HFF-Myc (cell line): ENCODE data around the gene PHC1.
A peak's percentile ranks its signal among the peaks of the same experiment; 100 is the strongest.

ENCODE experiments used
- DNase-seq: peaks from one replicate; pipeline ENCODE4 v3.0.0-alpha.2; 2011; ENCODE audit warnings: low read depth; ENCODE audit errors: extremely low read depth
- H3K4me3 ChIP-seq: replicated peaks from 2 replicates; pipeline ENCODE4 v1.5.1; 2011; ENCODE audit warnings: low read depth, mild to moderate bottlenecking, control low read depth, low read length
- TF ChIP-seq, protein P1 (sequence below): IDR thresholded peaks from 2 replicates; pipeline ENCODE4 v1.5.1; 2012; ENCODE audit warnings: mild to moderate bottlenecking, low read depth, low read length, control low read depth; ENCODE audit errors: missing control alignments

PHC1 gene

DNA sequence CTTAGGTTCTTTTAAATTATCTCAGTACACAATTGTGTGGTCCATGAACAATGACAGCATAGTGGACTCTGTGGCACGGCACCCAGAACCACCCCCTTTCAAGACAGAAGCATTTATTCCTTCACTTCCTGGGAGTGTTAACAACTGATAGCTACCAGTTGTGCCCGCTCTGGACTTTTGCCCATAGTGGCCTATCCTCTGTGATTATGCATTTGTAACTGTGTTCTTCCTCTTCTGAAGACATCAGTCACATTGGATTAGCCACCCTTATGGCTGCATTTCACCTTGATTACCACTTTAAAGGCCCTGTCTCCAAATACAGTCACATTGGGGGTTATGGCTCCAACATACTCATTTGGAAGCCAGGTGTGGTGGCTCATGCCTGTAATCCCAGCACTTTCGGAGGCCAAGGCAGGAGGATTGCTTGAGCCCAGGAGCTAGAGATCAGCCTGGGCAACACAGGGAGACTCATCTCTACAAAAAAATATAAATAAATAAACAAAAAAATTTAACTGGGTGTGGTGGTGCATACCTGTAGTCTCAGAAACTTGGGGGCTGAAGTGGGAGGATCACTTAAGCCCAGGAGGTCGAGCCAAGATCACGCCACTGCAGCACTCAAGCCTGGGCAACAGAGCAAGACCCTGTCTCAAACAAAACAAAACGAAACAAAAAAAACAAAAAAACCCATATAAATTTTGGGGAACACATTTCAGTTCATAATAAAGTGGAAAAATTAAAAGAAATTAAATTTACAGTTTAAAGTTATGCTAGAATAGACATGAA, 27.6 kb upstream of the PHC1 start:
- H3K4me3 ChIP-seq: no peak overlapping the region
- DNase-seq: no peak
- TF ChIP-seq, protein P1, sequence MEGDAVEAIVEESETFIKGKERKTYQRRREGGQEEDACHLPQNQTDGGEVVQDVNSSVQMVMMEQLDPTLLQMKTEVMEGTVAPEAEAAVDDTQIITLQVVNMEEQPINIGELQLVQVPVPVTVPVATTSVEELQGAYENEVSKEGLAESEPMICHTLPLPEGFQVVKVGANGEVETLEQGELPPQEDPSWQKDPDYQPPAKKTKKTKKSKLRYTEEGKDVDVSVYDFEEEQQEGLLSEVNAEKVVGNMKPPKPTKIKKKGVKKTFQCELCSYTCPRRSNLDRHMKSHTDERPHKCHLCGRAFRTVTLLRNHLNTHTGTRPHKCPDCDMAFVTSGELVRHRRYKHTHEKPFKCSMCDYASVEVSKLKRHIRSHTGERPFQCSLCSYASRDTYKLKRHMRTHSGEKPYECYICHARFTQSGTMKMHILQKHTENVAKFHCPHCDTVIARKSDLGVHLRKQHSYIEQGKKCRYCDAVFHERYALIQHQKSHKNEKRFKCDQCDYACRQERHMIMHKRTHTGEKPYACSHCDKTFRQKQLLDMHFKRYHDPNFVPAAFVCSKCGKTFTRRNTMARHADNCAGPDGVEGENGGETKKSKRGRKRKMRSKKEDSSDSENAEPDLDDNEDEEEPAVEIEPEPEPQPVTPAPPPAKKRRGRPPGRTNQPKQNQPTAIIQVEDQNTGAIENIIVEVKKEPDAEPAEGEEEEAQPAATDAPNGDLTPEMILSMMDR: no peak

DNA sequence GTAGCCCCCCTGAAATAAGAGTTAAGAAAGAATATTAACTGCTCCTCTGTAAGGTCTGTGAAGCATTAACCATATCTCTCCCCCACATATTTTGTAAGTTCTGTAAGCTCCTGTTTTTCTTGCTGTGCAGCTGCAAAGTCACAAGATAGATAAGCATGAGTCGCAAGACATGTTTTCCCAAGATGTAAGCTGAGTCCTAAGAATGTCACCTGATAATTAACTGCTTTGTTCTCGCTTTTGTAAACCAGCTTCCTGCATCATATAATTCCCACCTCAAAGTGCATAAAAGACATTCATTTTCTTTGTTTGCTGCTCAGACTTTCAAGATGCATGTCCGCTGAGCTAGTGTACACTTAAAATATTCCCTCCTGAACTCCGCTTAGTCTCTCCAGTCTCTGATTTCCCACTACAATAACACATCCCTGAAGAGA, 27.0 kb upstream of the PHC1 start:
- TF ChIP-seq, protein P1: no peak
- DNase-seq: no peak

DNA sequence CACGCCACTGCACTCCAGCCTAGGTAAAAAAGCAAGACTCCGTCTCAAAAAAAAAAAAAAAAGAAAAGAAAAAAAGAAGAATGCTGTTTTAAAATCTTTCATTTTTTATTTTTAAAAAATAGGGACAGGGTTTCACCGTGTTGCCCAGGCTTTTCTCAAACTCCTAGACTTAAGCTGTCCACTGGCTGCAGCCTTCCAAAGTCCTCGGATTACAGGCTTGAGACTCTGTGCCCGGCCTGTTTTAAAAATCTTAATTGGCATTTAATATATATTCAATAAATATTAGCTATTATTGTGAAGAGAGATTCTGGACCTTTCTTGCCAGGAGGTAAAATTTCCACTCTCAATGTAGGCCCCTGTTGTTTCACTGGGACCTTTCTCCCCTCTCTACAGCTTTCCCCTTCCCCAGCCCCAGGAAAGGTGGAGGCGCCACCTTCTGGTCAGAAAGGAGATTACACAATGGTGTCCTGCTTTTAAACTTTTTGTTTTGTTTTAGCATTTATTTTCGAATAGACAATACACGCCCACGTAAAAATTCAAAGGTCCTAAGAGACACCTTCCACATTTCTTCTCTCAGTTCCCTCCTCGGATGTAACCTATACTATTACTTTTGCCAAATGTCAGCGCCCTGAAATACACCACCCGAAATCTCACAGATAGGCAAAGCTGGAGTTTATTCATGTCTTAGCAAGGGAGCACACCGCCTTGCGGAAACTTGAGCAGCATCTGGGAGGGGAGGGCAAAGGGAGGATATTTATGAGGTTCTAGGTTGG, 23.8 kb upstream of the PHC1 start:
- DNase-seq: no peak
- TF ChIP-seq, protein P1: peak; percentile 82
- peak overlapping the region; percentile 35 for H3K4me3 ChIP-seq

More for the DNA sequence above, 27.0 kb upstream of the PHC1 start:
- H3K4me3 ChIP-seq: no peak overlapping the region

DNA sequence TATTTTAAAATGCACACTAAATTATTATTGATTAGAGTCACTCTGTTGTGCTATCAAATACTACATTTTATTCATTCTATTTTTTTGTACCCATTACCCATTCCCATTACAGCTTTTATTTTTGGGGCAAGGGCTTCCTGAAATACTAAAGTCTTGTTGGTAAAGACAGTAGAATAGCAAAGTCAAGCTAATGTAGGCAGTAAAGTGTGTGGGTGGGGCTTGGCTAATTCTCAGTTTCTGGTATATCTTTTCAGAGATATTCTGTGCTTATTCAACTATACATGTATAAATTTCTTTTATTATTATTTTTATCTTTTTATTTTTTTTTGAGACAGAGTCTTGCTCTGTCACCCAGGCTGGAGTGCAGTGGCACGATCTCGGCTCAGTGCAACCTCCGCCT, 22.3 kb upstream of the PHC1 start:
- no peak for DNase-seq
- TF ChIP-seq, protein P1: no peak
- no peak overlapping the region for H3K4me3 ChIP-seq

DNA sequence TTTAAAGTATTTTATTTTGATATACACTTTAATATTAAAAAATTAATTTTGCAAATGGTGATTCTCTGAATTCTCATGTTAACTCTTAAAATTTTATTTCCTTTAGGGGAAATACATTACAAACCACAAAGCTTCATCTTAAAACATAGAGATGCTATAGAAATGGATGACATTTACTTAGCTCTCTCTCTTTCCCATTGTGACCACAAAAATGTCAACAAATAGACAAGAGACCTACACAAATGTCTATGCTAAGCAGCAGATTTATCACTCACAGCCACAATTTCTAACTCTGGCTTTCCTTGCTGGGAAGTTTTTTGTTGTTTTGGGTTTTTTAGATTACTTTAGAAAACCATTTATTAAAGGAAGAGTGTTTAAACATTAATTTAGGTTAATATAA, 19.9 kb upstream of the PHC1 start:
- H3K4me3 ChIP-seq: no peak overlapping the region
- TF ChIP-seq, protein P1: no peak
- no peak for DNase-seq

DNA sequence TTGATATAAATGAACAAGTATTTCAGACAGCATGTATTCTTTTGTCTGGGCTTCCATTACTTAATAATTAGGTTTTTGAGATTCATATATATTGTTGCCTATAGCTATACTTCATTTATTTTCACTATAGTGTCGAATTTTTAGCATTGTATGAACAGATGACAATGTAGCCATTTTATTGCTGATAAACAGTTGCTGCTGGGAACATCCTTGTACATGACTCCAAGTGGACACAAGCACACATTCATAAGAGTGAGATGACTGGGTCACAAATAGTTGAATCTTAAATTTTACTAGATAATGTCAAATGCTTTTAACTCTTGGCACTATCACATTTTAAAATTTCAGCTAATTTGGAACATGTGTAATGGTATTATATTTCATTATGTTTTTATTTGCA, 19.3 kb upstream of the PHC1 start:
- TF ChIP-seq, protein P1: no peak

More for the DNA sequence above, 19.3 kb upstream of the PHC1 start:
- DNase-seq: no peak
- H3K4me3 ChIP-seq: no peak overlapping the region
